H1 (cell line): ENCODE results near the gene CTAGE4. TPM values are rescaled to one million over a fixed set of nuclear protein-coding genes. Genes with fewer than 3 reads are reported as not detected.
"Not testable (repeated sequence)": the region's sequence is repeated elsewhere in the genome, so short reads cannot be mapped to it uniquely, and the experiment has no call there.

ENCODE experiments used
- CTCF ChIA-PET: fragments of 300-600 bp; sonication (Branson Sonifier 250); formaldehyde crosslinking; loops from one replicate; lab custom pipeline; 2021; ENCODE audit not compliant: partially characterized antibody; lab: Charles Lee
- POLR2A ChIA-PET: fragments of 300-600 bp; sonication (Branson Sonifier 250); formaldehyde crosslinking; loops from one replicate; lab custom pipeline; 2021; ENCODE audit warnings: inconsistent platforms; ENCODE audit not compliant: partially characterized antibody; lab: Charles Lee
- DNase-seq, 2 experiments: peaks; one replicate each; pipeline versions ENCODE4 v3.0.0 to v3.0.0-alpha.2; 2010 to 2022; ENCODE audit warnings: low spot score in 2 of 2, low read depth in 1 of 2, mixed read lengths in 1 of 2
- FAIRE-seq: peaks from 2 replicates; lab custom pipeline; 2011; peaks lifted over from hg19 to GRCh38; lab: Jason Lieb, UNC
- H2AFZ ChIP-seq: 2 replicates; pipeline ENCODE4 v1.8.1; 2012; ENCODE audit warnings: low read length, inconsistent platforms
- H2AK5ac ChIP-seq: 2 replicates; pipeline ENCODE4 v1.6.1; 2013; ENCODE audit warnings: low read depth, low read length
- H2BK120ac ChIP-seq: replicated peaks from 2 replicates; pipeline ENCODE3; 2013; ENCODE audit warnings: low read depth, low read length, inconsistent platforms
- H2BK12ac ChIP-seq: 2 replicates; pipeline ENCODE4 v1.6.1; 2013; ENCODE audit warnings: low read depth, low read length
- H2BK15ac ChIP-seq: 2 replicates; pipeline ENCODE4 v1.6.1; 2013; ENCODE audit warnings: low read length
- H2BK20ac ChIP-seq: 2 replicates; pipeline ENCODE4 v1.6.1; 2013; ENCODE audit warnings: low read length
- H2BK5ac ChIP-seq: 2 replicates; pipeline ENCODE4 v1.6.1; 2013; ENCODE audit warnings: low read depth, low read length
- H3K14ac ChIP-seq: 2 replicates; pipeline ENCODE4 v1.6.1; 2013; ENCODE audit warnings: inconsistent platforms; ENCODE audit not compliant: insufficient read length
- H3K18ac ChIP-seq: 2 replicates; pipeline ENCODE4 v1.6.1; 2013; ENCODE audit warnings: low read length; ENCODE audit errors: extremely low read depth
- H3K23ac ChIP-seq: 2 replicates; pipeline ENCODE4 v1.6.1; 2013; ENCODE audit warnings: inconsistent platforms; ENCODE audit not compliant: insufficient read length
- H3K23me2 ChIP-seq: 2 replicates; pipeline ENCODE4 v1.6.1; 2013; ENCODE audit warnings: low read depth, low read length
- H3K27ac ChIP-seq: 2 replicates; pipeline ENCODE4 v1.6.1; 2011; ENCODE audit warnings: low read depth, low read length, inconsistent platforms
- H3K27me3 ChIP-seq, 4 experiments: replicated peaks in 1 of 4; 1 replicate in 1 of 4; 2 replicates in 3 of 4; pipeline versions ENCODE4 v1.6.1 to v1.8.1; 2011 to 2013; ENCODE audit warnings: low read length in 3 of 4, mild to moderate bottlenecking in 3 of 4, inconsistent platforms in 2 of 4, mixed read lengths in 2 of 4, moderate library complexity in 1 of 4; ENCODE audit not compliant: control insufficient read depth in 3 of 4, insufficient read depth in 3 of 4; ENCODE audit errors: extremely low read depth in 1 of 4
- H3K36me3 ChIP-seq, 4 experiments: 2 replicates each; pipeline versions ENCODE4 v1.6.1 to v1.8.1; 2011 to 2013; ENCODE audit warnings: mild to moderate bottlenecking in 4 of 4, low read length in 3 of 4, moderate library complexity in 2 of 4, control low read depth in 1 of 4, inconsistent platforms in 1 of 4; ENCODE audit not compliant: insufficient read depth in 4 of 4, control insufficient read depth in 2 of 4
- H3K4ac ChIP-seq: replicated peaks from 2 replicates; pipeline ENCODE3; 2013; ENCODE audit warnings: low read length, low read depth, mixed read lengths, inconsistent platforms; ENCODE audit not compliant: insufficient read length
- H3K4me1 ChIP-seq, 4 experiments: replicated peaks in 1 of 4; 1 replicate in 1 of 4; 2 replicates in 3 of 4; pipeline versions ENCODE4 v1.6.1 to v1.8.1; 2011 to 2013; ENCODE audit warnings: low read length in 3 of 4, inconsistent platforms in 2 of 4, mixed read lengths in 1 of 4; ENCODE audit not compliant: insufficient read depth in 4 of 4, control insufficient read depth in 3 of 4
- H3K4me2 ChIP-seq, 2 experiments: 2 replicates each; pipeline versions ENCODE4 v1.6.1 to v1.8.1; 2011 to 2013; ENCODE audit warnings: low read depth in 2 of 2, low read length in 2 of 2, control low read depth in 1 of 2, inconsistent platforms in 1 of 2, mild to moderate bottlenecking in 1 of 2; ENCODE audit not compliant: insufficient read depth in 1 of 2
- H3K4me3 ChIP-seq, 4 experiments: fragments of 200-600, 300-600 bp in 1 of 4; sonication (generic), shearing (Covaris generic), sonication (Bioruptor Twin) in 1 of 4; 2 replicates each; pipeline versions ENCODE4 v1.5.1 to v1.8.1; 2011 to 2016; ENCODE audit warnings: low read length in 4 of 4, low read depth in 3 of 4, control low read depth in 2 of 4, inconsistent platforms in 2 of 4, mild to moderate bottlenecking in 2 of 4, mixed read lengths in 1 of 4, moderate library complexity in 1 of 4; ENCODE audit not compliant: insufficient read depth in 2 of 4; ENCODE audit errors: extremely low read depth in 1 of 4
- H3K56ac ChIP-seq: replicated peaks from 2 replicates; pipeline ENCODE3; 2013; ENCODE audit warnings: low read depth, mild to moderate bottlenecking, mixed read lengths, low read length, inconsistent platforms; ENCODE audit not compliant: insufficient read length
- H3K79me1 ChIP-seq: 2 replicates; pipeline ENCODE4 v1.6.1; 2013; ENCODE audit warnings: low read depth, low read length, control low read depth
- H3K79me2 ChIP-seq, 2 experiments: 2 replicates each; pipeline versions ENCODE4 v1.6.1 to v1.8.1; 2012 to 2013; ENCODE audit warnings: low read length in 2 of 2, mild to moderate bottlenecking in 2 of 2, inconsistent platforms in 1 of 2; ENCODE audit not compliant: insufficient read depth in 2 of 2, control insufficient read depth in 1 of 2
- H3K9ac ChIP-seq, 4 experiments: replicated peaks in 1 of 4; 1 replicate in 1 of 4; 2 replicates in 3 of 4; pipeline versions ENCODE4 v1.6.1 to v1.8.1; 2011 to 2013; ENCODE audit warnings: low read depth in 3 of 4, low read length in 3 of 4, control low read depth in 2 of 4, mild to moderate bottlenecking in 2 of 4, moderate library complexity in 2 of 4, inconsistent platforms in 1 of 4; ENCODE audit errors: extremely low read depth in 1 of 4
- H3K9me3 ChIP-seq, 2 experiments: 2 replicates each; pipeline versions ENCODE4 v1.6.1 to v1.8.1; 2012 to 2013; ENCODE audit warnings: mild to moderate bottlenecking in 2 of 2, moderate library complexity in 2 of 2, control low read depth in 1 of 2, inconsistent platforms in 1 of 2, low read depth in 1 of 2, low read length in 1 of 2, mixed read lengths in 1 of 2; ENCODE audit not compliant: insufficient read depth in 2 of 2
- H4K20me1 ChIP-seq, 2 experiments: replicated peaks in 1 of 2; 2 replicates each; pipeline versions ENCODE3 to v1.8.1; 2011 to 2013; ENCODE audit warnings: inconsistent platforms in 2 of 2, low read length in 2 of 2, mild to moderate bottlenecking in 1 of 2; ENCODE audit not compliant: insufficient read depth in 2 of 2, control insufficient read depth in 1 of 2
- H4K5ac ChIP-seq: 2 replicates; pipeline ENCODE4 v1.6.1; 2013; ENCODE audit warnings: low read length, low read depth, mixed read lengths, inconsistent platforms; ENCODE audit not compliant: insufficient read length
- H4K8ac ChIP-seq: 2 replicates; pipeline ENCODE4 v1.8.0; 2013; ENCODE audit warnings: mild to moderate bottlenecking, moderate library complexity, low read length, inconsistent platforms; ENCODE audit not compliant: insufficient read depth; ENCODE audit errors: extremely low read depth
- H4K91ac ChIP-seq: replicated peaks from 2 replicates; pipeline ENCODE3; 2013; ENCODE audit warnings: low read length, mixed read lengths, inconsistent platforms; ENCODE audit not compliant: insufficient read length
- WGBS, 2 experiments: shearing (Covaris generic) in 1 of 2; methylation state at CpG; one replicate each; pipeline versions ENCODE4 v1.1.6 to v1.1.7; 2013 to 2015; ENCODE audit warnings: low lambda C conversion rate in 2 of 2, mixed read lengths in 2 of 2, inconsistent platforms in 1 of 2, low coverage in 1 of 2, missing lambda C conversion rate in 1 of 2; ENCODE audit not compliant: insufficient replicate concordance in 2 of 2, insufficient coverage in 1 of 2, insufficient read length in 1 of 2; ENCODE audit errors: extremely low coverage in 1 of 2, missing lambda C conversion rate in 1 of 2; 5-methylcytosine and 5-hydroxymethylcytosine counted together
- polyA plus RNA-seq, 7 experiments: library from polyadenylated mRNA; depleted of rRNA in 3 of 7; stranded (reverse) in 5 of 7; unstranded in 2 of 7; fragments of >200 nt in 5 of 7; fragments of 200-250 nt in 2 of 7; gene quantifications; 1 replicate in 5 of 7; 2 replicates in 1 of 7; 4 replicates in 1 of 7; pipeline versions ENCODE4 v1.2.1 to v1.2.3, GENCODE V29; 2011 to 2013; ENCODE audit warnings: missing spikeins in 2 of 7, mixed read lengths in 2 of 7
- total RNA-seq: library from RNA; stranded (reverse); fragmentation: NEBNext Ultra II Directional; extraction: Animal tissue kit (Norgen Biotek cat#: 25700); gene quantifications from 2 replicates; pipeline ENCODE4 v1.2.1, GENCODE V29; 2021

Gene CTAGE4
- total and polyA plus RNA-seq, 2 of the 8 experiments (the other 6 are each of a cell fraction or from before 2014, with no cell fraction given): 2.9 to 10.3 TPM

- H3K27me3 ChIP-seq, H3K23me2 ChIP-seq, H2AFZ ChIP-seq, H3K4ac ChIP-seq, H2BK120ac ChIP-seq, H3K9ac ChIP-seq, H3K79me1 ChIP-seq, CTCF ChIA-PET, H3K14ac ChIP-seq, H2BK5ac ChIP-seq, H3K4me1 ChIP-seq, H3K79me2 ChIP-seq, H3K9me3 ChIP-seq, H3K4me3 ChIP-seq, H3K36me3 ChIP-seq, DNase-seq, H3K56ac ChIP-seq, H4K20me1 ChIP-seq, H3K4me2 ChIP-seq, H4K8ac ChIP-seq, H2BK12ac ChIP-seq, H2BK15ac ChIP-seq, H3K18ac ChIP-seq, FAIRE-seq, H2AK5ac ChIP-seq, H2BK20ac ChIP-seq, H4K91ac ChIP-seq, H3K23ac ChIP-seq, H3K27ac ChIP-seq, POLR2A ChIA-PET, H4K5ac ChIP-seq: not testable (repeated sequence)
Observed at GRCh38 chr7:144217200-144217599, 33.9 kb downstream of the CTAGE4 start.

- DNase-seq, H2BK12ac ChIP-seq, FAIRE-seq, H4K91ac ChIP-seq, H2BK15ac ChIP-seq, H2BK20ac ChIP-seq, H3K9me3 ChIP-seq, H3K18ac ChIP-seq, H3K36me3 ChIP-seq, H4K5ac ChIP-seq, H3K23ac ChIP-seq, POLR2A ChIA-PET, H2AFZ ChIP-seq, H3K27ac ChIP-seq, H2BK120ac ChIP-seq, H3K9ac ChIP-seq, H2BK5ac ChIP-seq, CTCF ChIA-PET, H3K4me1 ChIP-seq, H3K27me3 ChIP-seq, H3K14ac ChIP-seq, H3K23me2 ChIP-seq, H3K79me1 ChIP-seq, H4K20me1 ChIP-seq, H3K4me2 ChIP-seq, H3K4me3 ChIP-seq, H2AK5ac ChIP-seq, H3K79me2 ChIP-seq, H3K4ac ChIP-seq, H3K56ac ChIP-seq, H4K8ac ChIP-seq: not testable (repeated sequence)
- 96% methylated on average over 1 of the region's 1 CpG; no CpG with 5 or more reads in 1 of the 2 experiments for WGBS, 2 experiments
Observed at GRCh38 chr7:144218581-144218980, 35.3 kb downstream of the CTAGE4 start.
